Endothelial cell of umbilical vein (primary cell): ENCODE results near the gene DVL3. TPM values are rescaled to one million over a fixed set of nuclear protein-coding genes. Genes with fewer than 3 reads are reported as not detected.

Source experiments
- BruUV-seq: library from RNA; stranded (reverse); fragments of 400-500 nt; replicated peaks from 2 replicates; lab custom pipeline; 2021; lab: Mats Ljungman, UMichigan
- CTCF ChIA-PET: fragments of 300-600, 350-600 bp; sonication (Branson Sonifier 250); formaldehyde crosslinking; loops from one replicate; lab custom pipeline; 2021; ENCODE audit warnings: antibody characterized with exemption, inconsistent platforms; lab: Charles Lee
- POLR2A ChIA-PET: fragments of 300-600, 350-600 bp; sonication (Branson Sonifier 250); formaldehyde crosslinking; loops from one replicate; lab custom pipeline; 2021; ENCODE audit warnings: antibody characterized with exemption, inconsistent platforms; lab: Charles Lee
- DNase-seq: peaks from one replicate; pipeline ENCODE4 v3.0.0-alpha.2; 2011; ENCODE audit warnings: low read depth, low spot score
- FAIRE-seq: peaks from 2 replicates; lab custom pipeline; 2011; peaks lifted over from hg19 to GRCh38; lab: Jason Lieb, UNC
- H2AFZ ChIP-seq: 2 replicates; pipeline ENCODE4 v1.6.0; 2012; ENCODE audit warnings: low read depth, low read length, control low read depth, inconsistent platforms
- H3K27ac ChIP-seq: 2 replicates; pipeline ENCODE4 v1.5.1; 2011; ENCODE audit warnings: low read depth, mild to moderate bottlenecking, control low read depth, low read length, moderate library complexity; ENCODE audit not compliant: insufficient read depth
- H3K27me3 ChIP-seq, 2 experiments: 2 replicates each; pipeline versions ENCODE4 v1.6.0 to v1.6.1; 2011; ENCODE audit warnings: low read length in 2 of 2, mixed read lengths in 1 of 2; ENCODE audit not compliant: control insufficient read depth in 2 of 2, insufficient read depth in 2 of 2
- H3K36me3 ChIP-seq, 2 experiments: 2 replicates in 1 of 2; 3 replicates in 1 of 2; pipeline ENCODE4 v1.5.1; 2011; ENCODE audit warnings: low read length in 2 of 2, mild to moderate bottlenecking in 1 of 2, moderate library complexity in 1 of 2; ENCODE audit not compliant: control insufficient read depth in 2 of 2, insufficient read depth in 2 of 2; ENCODE audit errors: extremely low read depth in 1 of 2
- H3K4me1 ChIP-seq: 3 replicates; pipeline ENCODE4 v1.5.1; 2011; ENCODE audit warnings: mild to moderate bottlenecking, low read length; ENCODE audit not compliant: control insufficient read depth, insufficient read depth; ENCODE audit errors: extremely low read depth
- H3K4me2 ChIP-seq: 2 replicates; pipeline ENCODE4 v1.6.1; 2011; ENCODE audit warnings: low read length, control low read depth, mixed read lengths; ENCODE audit not compliant: insufficient read depth
- H3K4me3 ChIP-seq, 3 experiments: fragments of 200-600 bp in 1 of 3; sonication (generic), shearing (Covaris generic) in 1 of 3; replicated peaks in 1 of 3; 2 replicates each; pipeline ENCODE4 v1.5.1; 2011 to 2016; ENCODE audit warnings: control low read depth in 3 of 3, low read length in 3 of 3, mild to moderate bottlenecking in 2 of 3, inconsistent platforms in 1 of 3, low read depth in 1 of 3, moderate library complexity in 1 of 3; ENCODE audit not compliant: insufficient read depth in 1 of 3
- H3K79me2 ChIP-seq: 2 replicates; pipeline ENCODE4 v1.6.0; 2012; ENCODE audit warnings: low read length, inconsistent platforms; ENCODE audit not compliant: control insufficient read depth, insufficient read depth
- H3K9ac ChIP-seq: replicated peaks from 2 replicates; pipeline ENCODE3; 2011; ENCODE audit warnings: low read length, control low read depth; ENCODE audit not compliant: insufficient read depth; ENCODE audit errors: extremely low read depth
- H3K9me1 ChIP-seq: replicated peaks from 3 replicates; pipeline ENCODE4 v1.6.0; 2011; ENCODE audit warnings: mild to moderate bottlenecking, low read length; ENCODE audit not compliant: control insufficient read depth, insufficient read depth; ENCODE audit errors: extremely low read depth
- H3K9me3 ChIP-seq: replicated peaks from 2 replicates; pipeline ENCODE4 v1.5.1; 2012; ENCODE audit warnings: low read length, inconsistent platforms; ENCODE audit not compliant: control insufficient read depth, insufficient read depth
- H4K20me1 ChIP-seq: replicated peaks from 2 replicates; pipeline ENCODE3; 2011; ENCODE audit warnings: mild to moderate bottlenecking, low read length; ENCODE audit not compliant: control insufficient read depth, insufficient read depth; ENCODE audit errors: extremely low read depth
- EZH2 ChIP-seq: IDR thresholded peaks from 2 replicates; pipeline ENCODE4 v1.6.1; 2012; ENCODE audit warnings: borderline replicate concordance, low read depth, mild to moderate bottlenecking, moderate library complexity, low read length, inconsistent platforms; ENCODE audit not compliant: severe bottlenecking
- FOS ChIP-seq: IDR thresholded peaks from 2 replicates; pipeline ENCODE4 v1.6.1; 2011; ENCODE audit warnings: mild to moderate bottlenecking, low read length, moderate library complexity, borderline replicate concordance; ENCODE audit not compliant: insufficient read depth
- GATA2 ChIP-seq: IDR thresholded peaks from 2 replicates; pipeline ENCODE4 v1.7.0; 2011; ENCODE audit warnings: low read depth, mild to moderate bottlenecking, moderate library complexity, mixed read lengths, low read length; ENCODE audit not compliant: insufficient read length, insufficient read depth
- JUN ChIP-seq: IDR thresholded peaks from 2 replicates; pipeline ENCODE4 v1.6.1; 2011; ENCODE audit warnings: borderline replicate concordance, low read depth; ENCODE audit not compliant: insufficient read length, insufficient read depth
- MAX ChIP-seq: IDR thresholded peaks from 2 replicates; pipeline ENCODE4 v1.6.1; 2011; ENCODE audit not compliant: insufficient read depth, insufficient read length
- MYC ChIP-seq: IDR thresholded peaks from one replicate; pipeline ENCODE4 v1.6.1; 2011; ENCODE audit warnings: mild to moderate bottlenecking, low read depth, low read length
- POLR2A ChIP-seq: IDR thresholded peaks from 2 replicates; pipeline ENCODE4 v1.6.1; 2012; ENCODE audit warnings: low read depth, mild to moderate bottlenecking, control low read depth, low read length
- POLR2AphosphoS5 ChIP-seq: IDR thresholded peaks from 2 replicates; pipeline ENCODE4 v1.6.1; 2012; ENCODE audit warnings: low read depth, mild to moderate bottlenecking, control low read depth, low read length, moderate library complexity; ENCODE audit not compliant: insufficient read depth
- dilution Hi-C: fragments of 300-500 bp; cut with MboI; formaldehyde crosslinking; loops from one replicate; pipeline ENCODE4 v1.15.0; 2019; ENCODE audit warnings: low sequenced_read_pairs; ENCODE audit not compliant: extremely low pct_ligation_motif_present
- intact Hi-C: fragments of 100-400 bp; cut with micrococcal nuclease; formaldehyde crosslinking; loops from one replicate; pipeline ENCODE4 v1.10.0; 2022
- polyA plus RNA-seq, 4 experiments: library from polyadenylated mRNA; depleted of rRNA in 3 of 4; stranded (reverse) in 3 of 4; unstranded in 1 of 4; fragments of >200 nt; gene quantifications; 2 replicates each; pipeline versions ENCODE4 v1.2.1 to v1.2.3, GENCODE V29; 2011 to 2012; ENCODE audit warnings: missing spikeins in 1 of 4
- total RNA-seq: library from RNA; stranded (reverse); gene quantifications from 2 replicates; pipeline ENCODE4 v1.2.3, GENCODE V29; 2021
- TF ChIP-seq, protein P1 (sequence below), 2 donors: IDR thresholded peaks; 1 replicate in 1 of 2; 2 replicates in 1 of 2; pipeline ENCODE4 v1.5.1; 2011; ENCODE audit warnings: low read length in 2 of 2, mild to moderate bottlenecking in 2 of 2, moderate library complexity in 2 of 2, control low read depth in 1 of 2, inconsistent platforms in 1 of 2, low read depth in 1 of 2; ENCODE audit not compliant: insufficient read depth in 1 of 2; ENCODE audit errors: extremely low read depth in 1 of 2

Gene DVL3
- total and polyA plus RNA-seq, 2 donors (not counting 3 experiments of a cell fraction or from before 2014, with no cell fraction given), result 43.8 to 59.0 TPM

GRCh38 chr3:184184546-184185230, 29.5 kb downstream of the DVL3 start:
- H3K4me2 ChIP-seq, result peak overlapping the region; percentile 33
- no peaks in the 10 kb centered on the region for H4K20me1 ChIP-seq

More at GRCh38 chr3:184184546-184185230, 29.5 kb downstream of the DVL3 start:
- no TSS peak for BruUV-seq
- no peak overlapping the region for H3K4me3 ChIP-seq
- POLR2A ChIA-PET, result interaction anchor here (1.2 kb wide), 1 partner anchor 11 kb away, joined by 5 read pairs; no protein-coding TSS in a partner anchor
- peak; percentile 33 for FAIRE-seq
- no peaks in the 10 kb centered on the region for H3K9me1 ChIP-seq
- peaks cover 25% of the 10 kb centered on the region for H3K79me2 ChIP-seq
- H3K9me3 ChIP-seq, result no peaks in the 10 kb centered on the region
- no peaks in the 10 kb centered on the region for H3K27me3 ChIP-seq
- peak overlapping the region; percentile 64 for H3K27ac ChIP-seq
- dilution Hi-C loops (no loop called here), intact Hi-C loops (loop anchor here (1.0 to 5.0 kb wide), 4 partner anchors 8 to 166 kb away; partner anchors contain the start of gene VWA5B2)
- no peak for DNase-seq
- CTCF ChIA-PET, result interaction anchor here (0.7 to 3.7 kb wide), 7 partner anchors 8 to 289 kb away, joined by 3 to 25 read pairs (median 4); partner anchors contain the start of gene AP2M1
- peaks cover 22% of the 10 kb centered on the region for H3K4me1 ChIP-seq
- TF ChIP-seq, protein P1, sequence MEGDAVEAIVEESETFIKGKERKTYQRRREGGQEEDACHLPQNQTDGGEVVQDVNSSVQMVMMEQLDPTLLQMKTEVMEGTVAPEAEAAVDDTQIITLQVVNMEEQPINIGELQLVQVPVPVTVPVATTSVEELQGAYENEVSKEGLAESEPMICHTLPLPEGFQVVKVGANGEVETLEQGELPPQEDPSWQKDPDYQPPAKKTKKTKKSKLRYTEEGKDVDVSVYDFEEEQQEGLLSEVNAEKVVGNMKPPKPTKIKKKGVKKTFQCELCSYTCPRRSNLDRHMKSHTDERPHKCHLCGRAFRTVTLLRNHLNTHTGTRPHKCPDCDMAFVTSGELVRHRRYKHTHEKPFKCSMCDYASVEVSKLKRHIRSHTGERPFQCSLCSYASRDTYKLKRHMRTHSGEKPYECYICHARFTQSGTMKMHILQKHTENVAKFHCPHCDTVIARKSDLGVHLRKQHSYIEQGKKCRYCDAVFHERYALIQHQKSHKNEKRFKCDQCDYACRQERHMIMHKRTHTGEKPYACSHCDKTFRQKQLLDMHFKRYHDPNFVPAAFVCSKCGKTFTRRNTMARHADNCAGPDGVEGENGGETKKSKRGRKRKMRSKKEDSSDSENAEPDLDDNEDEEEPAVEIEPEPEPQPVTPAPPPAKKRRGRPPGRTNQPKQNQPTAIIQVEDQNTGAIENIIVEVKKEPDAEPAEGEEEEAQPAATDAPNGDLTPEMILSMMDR (IDR thresholded peaks at IDR 0.05; ENCODE audit: extremely low read depth in 1 of 2, insufficient read depth in 1 of 2, low read depth in 1 of 2, low read length in 2 of 2), result no peak
- TF ChIP-seq EZH2 (no peak), MAX (no peak), POLR2AphosphoS5 (no peak), POLR2A (no peak), MYC (no peak), GATA2 (no peak), FOS (no peak), JUN (no peak)
- H2AFZ ChIP-seq, result no peak overlapping the region
- H3K9ac ChIP-seq, result peak overlapping the region; percentile 37
- peaks cover 30 to 58% of the 10 kb centered on the region in 2 experiments for H3K36me3 ChIP-seq
